ENCODE measurements around the gene ZC3H6. TPM values are rescaled to one million over a fixed set of nuclear protein-coding genes. Genes with fewer than 3 reads are reported as not detected.

The ZC3H6 gene
- total and polyA plus RNA-seq, 2 of the 13 experiments (the other 11 are each of a cell fraction or from before 2014, with no cell fraction given), result 0.71 to 0.93 TPM

- TF ChIP-seq, protein P1, sequence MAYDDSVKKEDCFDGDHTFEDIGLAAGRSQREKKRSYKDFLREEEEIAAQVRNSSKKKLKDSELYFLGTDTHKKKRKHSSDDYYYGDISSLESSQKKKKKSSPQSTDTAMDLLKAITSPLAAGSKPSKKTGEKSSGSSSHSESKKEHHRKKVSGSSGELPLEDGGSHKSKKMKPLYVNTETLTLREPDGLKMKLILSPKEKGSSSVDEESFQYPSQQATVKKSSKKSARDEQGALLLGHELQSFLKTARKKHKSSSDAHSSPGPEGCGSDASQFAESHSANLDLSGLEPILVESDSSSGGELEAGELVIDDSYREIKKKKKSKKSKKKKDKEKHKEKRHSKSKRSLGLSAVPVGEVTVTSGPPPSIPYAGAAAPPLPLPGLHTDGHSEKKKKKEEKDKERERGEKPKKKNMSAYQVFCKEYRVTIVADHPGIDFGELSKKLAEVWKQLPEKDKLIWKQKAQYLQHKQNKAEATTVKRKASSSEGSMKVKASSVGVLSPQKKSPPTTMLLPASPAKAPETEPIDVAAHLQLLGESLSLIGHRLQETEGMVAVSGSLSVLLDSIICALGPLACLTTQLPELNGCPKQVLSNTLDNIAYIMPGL (CRISPR knock-in tag; IDR thresholded peaks at IDR 0.05; ENCODE audit: borderline replicate concordance in 1 of 2, low read depth in 1 of 2), result peak; percentile 98 to 99
- TF ChIP-seq ZNF577 (CRISPR knock-in tag; IDR thresholded peaks at IDR 0.05; ENCODE audit: borderline replicate concordance, low read depth) (peak; percentile 80; the same call in 1 of the 2 replicates), PRDM15 (CRISPR knock-in tag; IDR thresholded peaks at IDR 0.05) (no peak), ZBED4 (CRISPR knock-in tag; IDR thresholded peaks at IDR 0.05; ENCODE audit: borderline replicate concordance) (peak; percentile 85; the same call in 1 of the 2 replicates), THAP11 (CRISPR knock-in tag; IDR thresholded peaks at IDR 0.05) (peak; percentile 90), MXD4 (CRISPR knock-in tag; IDR thresholded peaks at IDR 0.05) (peak; percentile 87), ZBTB34 (CRISPR knock-in tag; IDR thresholded peaks at IDR 0.05) (0 out of 2 replicates have a peak, but pooled peaks have one; percentile 47), TEAD3 (CRISPR knock-in tag; optimal IDR thresholded peaks at IDR 0.05; ENCODE audit: borderline replicate concordance) (peak; percentile 92), KDM1A (CRISPR knock-in tag; IDR thresholded peaks at IDR 0.05) (peak; percentile 63), TFE3 (CRISPR knock-in tag; IDR thresholded peaks at IDR 0.05) (peak; percentile 88)
- TF ChIP-seq, protein P2, sequence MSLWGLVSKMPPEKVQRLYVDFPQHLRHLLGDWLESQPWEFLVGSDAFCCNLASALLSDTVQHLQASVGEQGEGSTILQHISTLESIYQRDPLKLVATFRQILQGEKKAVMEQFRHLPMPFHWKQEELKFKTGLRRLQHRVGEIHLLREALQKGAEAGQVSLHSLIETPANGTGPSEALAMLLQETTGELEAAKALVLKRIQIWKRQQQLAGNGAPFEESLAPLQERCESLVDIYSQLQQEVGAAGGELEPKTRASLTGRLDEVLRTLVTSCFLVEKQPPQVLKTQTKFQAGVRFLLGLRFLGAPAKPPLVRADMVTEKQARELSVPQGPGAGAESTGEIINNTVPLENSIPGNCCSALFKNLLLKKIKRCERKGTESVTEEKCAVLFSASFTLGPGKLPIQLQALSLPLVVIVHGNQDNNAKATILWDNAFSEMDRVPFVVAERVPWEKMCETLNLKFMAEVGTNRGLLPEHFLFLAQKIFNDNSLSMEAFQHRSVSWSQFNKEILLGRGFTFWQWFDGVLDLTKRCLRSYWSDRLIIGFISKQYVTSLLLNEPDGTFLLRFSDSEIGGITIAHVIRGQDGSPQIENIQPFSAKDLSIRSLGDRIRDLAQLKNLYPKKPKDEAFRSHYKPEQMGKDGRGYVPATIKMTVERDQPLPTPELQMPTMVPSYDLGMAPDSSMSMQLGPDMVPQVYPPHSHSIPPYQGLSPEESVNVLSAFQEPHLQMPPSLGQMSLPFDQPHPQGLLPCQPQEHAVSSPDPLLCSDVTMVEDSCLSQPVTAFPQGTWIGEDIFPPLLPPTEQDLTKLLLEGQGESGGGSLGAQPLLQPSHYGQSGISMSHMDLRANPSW (CRISPR knock-in tag; IDR thresholded peaks at IDR 0.05; ENCODE audit: borderline replicate concordance), result peak; percentile 64; the same call in 1 of the 2 replicates
These were observed at the start of gene ZC3H6 (continued) for GRCh38 chr2:112275311-112275886.
